Lung (tissue), 12 donors: ENCODE results near the gene FAM117B. TPM values are rescaled to one million over a fixed set of nuclear protein-coding genes. Genes with fewer than 3 reads are reported as not detected.

Experiments
- ATAC-seq: fragments of 200-7000 bp; cut with Tn5 transposase; one replicate; pipeline ENCODE4 v1.9.1; 2020; ENCODE audit warnings: moderate number of reproducible peaks; ENCODE audit not compliant: insufficient read depth, low FRiP score
- DNase-seq, 3 donors: peaks; one replicate each; pipeline ENCODE4 v3.0.0-alpha.2; 2013 to 2017
- H3K27ac ChIP-seq, 2 donors: one replicate each; pipeline ENCODE4 v1.5.1; 2013; ENCODE audit warnings: mild to moderate bottlenecking in 2 of 2, moderate library complexity in 2 of 2, control low read depth in 1 of 2, inconsistent platforms in 1 of 2, low read depth in 1 of 2, low read length in 1 of 2
- H3K27me3 ChIP-seq, 3 donors: one replicate each; pipeline ENCODE4 v1.5.1; 2013; ENCODE audit warnings: low read length in 2 of 3; ENCODE audit not compliant: control insufficient read depth in 3 of 3, insufficient read depth in 3 of 3
- H3K36me3 ChIP-seq, 4 donors: one replicate each; pipeline ENCODE4 v1.5.1; 2013; ENCODE audit warnings: low read length in 4 of 4, mild to moderate bottlenecking in 1 of 4, moderate library complexity in 1 of 4; ENCODE audit not compliant: control insufficient read depth in 4 of 4, insufficient read depth in 4 of 4
- H3K4me1 ChIP-seq, 5 donors: one replicate each; pipeline ENCODE4 v1.5.1; 2013; ENCODE audit warnings: low read length in 5 of 5, mild to moderate bottlenecking in 2 of 5, moderate library complexity in 1 of 5; ENCODE audit not compliant: control insufficient read depth in 5 of 5, insufficient read depth in 5 of 5
- H3K4me3 ChIP-seq: one replicate; pipeline ENCODE4 v1.5.1; 2013; ENCODE audit warnings: mild to moderate bottlenecking, control low read depth, moderate library complexity
- H3K9ac ChIP-seq, 2 donors: one replicate each; pipeline ENCODE4 v1.5.1; 2013; ENCODE audit warnings: low read length in 2 of 2, control low read depth in 1 of 2; ENCODE audit not compliant: insufficient read depth in 1 of 2
- H3K9me3 ChIP-seq, 4 donors: one replicate each; pipeline ENCODE4 v1.5.1; 2013; ENCODE audit warnings: low read length in 3 of 4, mild to moderate bottlenecking in 1 of 4, moderate library complexity in 1 of 4; ENCODE audit not compliant: control insufficient read depth in 4 of 4, insufficient read depth in 3 of 4
- WGBS, 2 donors: extraction: QIAGEN DNeasy Blood & Tissue Kit; methylation state at CpG; one replicate each; pipeline ENCODE4 v1.1.7; 2013; 5-methylcytosine and 5-hydroxymethylcytosine counted together
- polyA plus RNA-seq, 2 donors: library from polyadenylated mRNA; stranded (reverse); fragments of 200-250 nt; gene quantifications; one replicate each; pipeline ENCODE4 v1.2.1, GENCODE V29; 2013
- total RNA-seq, 2 donors: library from RNA; depleted of rRNA in 1 of 2; stranded (reverse); fragments of >200 nt in 1 of 2; gene quantifications; one replicate each; pipeline ENCODE4 v1.2.1, GENCODE V29; 2014 to 2021
- TF ChIP-seq, protein P1 (sequence below): IDR thresholded peaks from 2 replicates; pipeline ENCODE4 v1.5.1; 2012; ENCODE audit warnings: mild to moderate bottlenecking; ENCODE audit errors: control extremely low read depth, extremely low read depth
- donor health status: control.
- donor health status: control.
- donor health status: Bipolar disorder and iron deficiency.
- donor health status: healthy.
- donor health status: DM: yes; HTN: yes; CAD: no.

The FAM117B gene
- total and polyA plus RNA-seq, 4 donors, result 1.4 to 19.9 (median 4.5) TPM

- Histone ChIP-seq H3K9me3 (no peaks in the 10 kb centered on the region), H3K9ac (no peak overlapping the region), H3K36me3 (peaks cover 0 to 3% (median 0%) of the 10 kb centered on the region in 4 donors), H3K4me1 (peaks cover 0 to 3% (median 0%) of the 10 kb centered on the region in 5 donors), H3K27ac (no peak overlapping the region), H3K27me3 (no peaks in the 10 kb centered on the region), H3K4me3 (no peak overlapping the region)
- ATAC-seq (no peak), DNase-seq (no peak)
- TF ChIP-seq, protein P1, sequence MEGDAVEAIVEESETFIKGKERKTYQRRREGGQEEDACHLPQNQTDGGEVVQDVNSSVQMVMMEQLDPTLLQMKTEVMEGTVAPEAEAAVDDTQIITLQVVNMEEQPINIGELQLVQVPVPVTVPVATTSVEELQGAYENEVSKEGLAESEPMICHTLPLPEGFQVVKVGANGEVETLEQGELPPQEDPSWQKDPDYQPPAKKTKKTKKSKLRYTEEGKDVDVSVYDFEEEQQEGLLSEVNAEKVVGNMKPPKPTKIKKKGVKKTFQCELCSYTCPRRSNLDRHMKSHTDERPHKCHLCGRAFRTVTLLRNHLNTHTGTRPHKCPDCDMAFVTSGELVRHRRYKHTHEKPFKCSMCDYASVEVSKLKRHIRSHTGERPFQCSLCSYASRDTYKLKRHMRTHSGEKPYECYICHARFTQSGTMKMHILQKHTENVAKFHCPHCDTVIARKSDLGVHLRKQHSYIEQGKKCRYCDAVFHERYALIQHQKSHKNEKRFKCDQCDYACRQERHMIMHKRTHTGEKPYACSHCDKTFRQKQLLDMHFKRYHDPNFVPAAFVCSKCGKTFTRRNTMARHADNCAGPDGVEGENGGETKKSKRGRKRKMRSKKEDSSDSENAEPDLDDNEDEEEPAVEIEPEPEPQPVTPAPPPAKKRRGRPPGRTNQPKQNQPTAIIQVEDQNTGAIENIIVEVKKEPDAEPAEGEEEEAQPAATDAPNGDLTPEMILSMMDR, result no peak
- WGBS, 2 donors, result 78 to 92% methylated on average over 3 of the region's 3 CpGs
These were observed 174.0 kb downstream of the FAM117B start for GRCh38 chr2:202808754-202809153.

DNA sequence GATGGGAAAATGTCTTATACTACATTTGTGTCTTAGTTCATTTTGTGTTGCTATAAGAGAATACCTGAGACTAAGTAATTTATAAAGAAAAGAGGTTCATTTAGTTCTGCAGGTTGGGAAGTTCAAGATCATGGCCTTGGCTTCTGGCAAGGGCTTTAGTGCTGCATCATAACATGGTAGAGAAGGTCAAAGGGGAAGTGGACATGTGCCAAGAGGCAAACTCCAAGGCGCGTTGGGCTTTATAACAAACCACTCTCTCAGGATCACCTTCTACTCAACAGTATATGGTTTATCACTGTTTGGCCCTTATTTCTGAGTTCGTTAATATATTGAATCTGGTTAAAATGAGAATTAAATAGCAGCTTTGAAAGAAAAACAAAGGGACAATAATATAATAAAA is 178.6 kb downstream of the FAM117B start:
- TF ChIP-seq, protein P1, result no peak
- Histone ChIP-seq H3K9me3 (no peaks in the 10 kb centered on the region), H3K4me3 (no peak overlapping the region), H3K9ac (no peak overlapping the region), H3K27ac (no peak overlapping the region), H3K36me3 (peaks cover 0 to 8% (median 3%) of the 10 kb centered on the region in 4 donors), H3K4me1 (no peaks in the 10 kb centered on the region), H3K27me3 (no peaks in the 10 kb centered on the region)
- 99 to 100% methylated on average over 3 of the region's 3 CpGs for WGBS, 2 donors
- no peak for DNase-seq
- ATAC-seq, result no peak

DNA sequence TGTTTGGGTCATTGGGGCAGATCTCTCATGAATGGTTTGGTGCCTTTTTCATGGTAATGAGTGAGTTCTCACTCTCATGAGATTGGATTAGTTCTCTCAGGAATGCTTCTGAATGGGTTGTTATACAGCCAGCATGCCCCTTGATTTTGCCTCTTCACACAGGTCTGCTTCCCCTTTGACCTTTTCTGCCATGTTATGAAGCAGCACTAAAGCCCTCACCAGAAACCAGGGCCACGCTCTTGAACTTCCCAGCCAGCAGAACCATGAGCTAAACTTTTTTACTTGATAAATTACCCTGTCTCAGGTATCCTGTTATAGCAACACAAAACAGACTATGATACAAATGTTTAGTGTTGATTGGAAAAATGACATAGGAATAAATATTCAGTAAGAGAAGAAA is 179.5 kb downstream of the FAM117B start:
- WGBS, 2 donors, result 95 to 97% methylated on average over 1 of the region's 1 CpG
- Histone ChIP-seq H3K27ac (no peak overlapping the region), H3K4me1 (no peaks in the 10 kb centered on the region), H3K4me3 (no peak overlapping the region), H3K27me3 (no peaks in the 10 kb centered on the region), H3K9ac (no peak overlapping the region), H3K36me3 (peaks cover 0 to 12% (median 3%) of the 10 kb centered on the region in 4 donors), H3K9me3 (no peaks in the 10 kb centered on the region)
- no peak for ATAC-seq
- TF ChIP-seq, protein P1, result no peak
- no peak for DNase-seq
